ENCODE measurements around the gene GOLGA5. TPM values are rescaled to one million over a fixed set of nuclear protein-coding genes. Genes with fewer than 3 reads are reported as not detected.

GOLGA5 gene
- total and polyA plus RNA-seq, 2 donors (not counting 1 experiment from before 2014, with no cell fraction given), result 13.3 to 23.1 TPM

DNA sequence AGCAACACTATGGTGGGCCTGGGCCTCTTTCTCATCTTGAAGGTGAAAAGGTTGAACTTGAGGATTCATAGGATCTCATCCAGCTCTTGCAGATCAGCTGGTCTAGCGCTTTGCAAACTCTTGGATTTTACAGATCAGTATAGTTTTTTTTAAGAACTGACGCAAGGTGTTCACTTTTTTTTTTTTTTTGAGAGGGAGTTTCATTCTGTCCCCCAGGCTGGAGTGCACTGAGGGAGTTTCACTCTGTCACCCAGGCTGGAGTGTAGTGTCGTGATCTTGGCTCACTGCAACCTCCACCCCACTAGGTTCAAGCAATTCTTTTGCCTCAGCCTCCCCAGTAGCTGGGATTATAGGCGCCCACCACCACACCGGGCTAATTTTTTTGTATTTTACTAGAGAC, 25.3 kb upstream of the GOLGA5 start:
- Histone ChIP-seq H3K9me3 (ENCODE audit: control extremely low read depth in 1 of 3, control insufficient read depth in 2 of 3, insufficient read depth in 1 of 3, low read length in 2 of 3) (no peaks in the 10 kb centered on the region), H3K79me2 (ENCODE audit: control insufficient read depth, insufficient read depth, low read length) (no peaks in the 10 kb centered on the region), H2AFZ (ENCODE audit: insufficient read depth, low read depth, low read length, poor library complexity, severe bottlenecking) (no peak overlapping the region), H3K36me3 (replicated peaks in 1 of 2; ENCODE audit: control extremely low read depth in 1 of 2, control insufficient read depth in 1 of 2, extremely low read depth in 1 of 2, insufficient read depth in 2 of 2, low read length in 1 of 2) (no peaks in the 10 kb centered on the region), H3K27me3 (replicated peaks in 1 of 4; ENCODE audit: control extremely low read depth in 1 of 4, control insufficient read depth in 3 of 4, insufficient read depth in 4 of 4, low read length in 3 of 4) (no peaks in the 10 kb centered on the region), H3K27ac (ENCODE audit: low read length in 2 of 2) (peak overlapping the region; percentile 71 to 79), H4K20me1 (ENCODE audit: control insufficient read depth, insufficient read depth, low read length, poor library complexity, severe bottlenecking) (no peaks in the 10 kb centered on the region), H3K4me3 (ENCODE audit: control extremely low read depth in 1 of 5, extremely low read depth in 1 of 5, insufficient read depth in 1 of 5, low read depth in 2 of 5, low read length in 4 of 5) (no peak overlapping the region), H3K9ac (ENCODE audit: low read length) (no peak overlapping the region), H3K4me1 (ENCODE audit: control insufficient read depth in 2 of 2, insufficient read depth in 2 of 2, low read length in 2 of 2) (peaks cover 32 to 42% of the 10 kb centered on the region in 2 donors), H3K4me2 (replicated peaks; ENCODE audit: low read depth, low read length, poor library complexity, severe bottlenecking) (peak overlapping the region; percentile 25)
- intact Hi-C loops (cut with micrococcal nuclease), result no loop called here
- 100% methylated on average over 2 of the region's 5 CpGs for WGBS (ENCODE audit: insufficient coverage)
- peak overlapping the region; percentile 89 for H3K27ac Mint-ChIP-seq
- TF ChIP-seq, protein P1, sequence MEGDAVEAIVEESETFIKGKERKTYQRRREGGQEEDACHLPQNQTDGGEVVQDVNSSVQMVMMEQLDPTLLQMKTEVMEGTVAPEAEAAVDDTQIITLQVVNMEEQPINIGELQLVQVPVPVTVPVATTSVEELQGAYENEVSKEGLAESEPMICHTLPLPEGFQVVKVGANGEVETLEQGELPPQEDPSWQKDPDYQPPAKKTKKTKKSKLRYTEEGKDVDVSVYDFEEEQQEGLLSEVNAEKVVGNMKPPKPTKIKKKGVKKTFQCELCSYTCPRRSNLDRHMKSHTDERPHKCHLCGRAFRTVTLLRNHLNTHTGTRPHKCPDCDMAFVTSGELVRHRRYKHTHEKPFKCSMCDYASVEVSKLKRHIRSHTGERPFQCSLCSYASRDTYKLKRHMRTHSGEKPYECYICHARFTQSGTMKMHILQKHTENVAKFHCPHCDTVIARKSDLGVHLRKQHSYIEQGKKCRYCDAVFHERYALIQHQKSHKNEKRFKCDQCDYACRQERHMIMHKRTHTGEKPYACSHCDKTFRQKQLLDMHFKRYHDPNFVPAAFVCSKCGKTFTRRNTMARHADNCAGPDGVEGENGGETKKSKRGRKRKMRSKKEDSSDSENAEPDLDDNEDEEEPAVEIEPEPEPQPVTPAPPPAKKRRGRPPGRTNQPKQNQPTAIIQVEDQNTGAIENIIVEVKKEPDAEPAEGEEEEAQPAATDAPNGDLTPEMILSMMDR (IDR thresholded peaks at IDR 0.05), result no peak
- no peak for TF ChIP-seq EZH2 (IDR thresholded peaks at IDR 0.05; ENCODE audit: borderline replicate concordance, insufficient read depth, low read depth, low read length, poor library complexity, severe bottlenecking)
- CTCF ChIA-PET, result interaction anchor here (1.6 to 1.7 kb wide), 2 partner anchors 53 to 56 kb away, joined by 5 to 6 read pairs; no protein-coding TSS in a partner anchor
- no peak for DNase-seq
- H3K9me3 Mint-ChIP-seq (ENCODE audit: insufficient read depth), result peaks cover 2% of the 10 kb centered on the region
- peak overlapping the region; percentile 70 for H3K4me3 Mint-ChIP-seq
- POLR2A ChIA-PET, result interaction anchor here (0.7 kb wide), 1 partner anchor 81 kb away, joined by 3 read pairs; no protein-coding TSS in a partner anchor
- H3K4me1 Mint-ChIP-seq, result peaks cover 46% of the 10 kb centered on the region
- H3K27me3 Mint-ChIP-seq, result no peaks in the 10 kb centered on the region
- no peak for ATAC-seq (ENCODE audit: low read depth)

DNA sequence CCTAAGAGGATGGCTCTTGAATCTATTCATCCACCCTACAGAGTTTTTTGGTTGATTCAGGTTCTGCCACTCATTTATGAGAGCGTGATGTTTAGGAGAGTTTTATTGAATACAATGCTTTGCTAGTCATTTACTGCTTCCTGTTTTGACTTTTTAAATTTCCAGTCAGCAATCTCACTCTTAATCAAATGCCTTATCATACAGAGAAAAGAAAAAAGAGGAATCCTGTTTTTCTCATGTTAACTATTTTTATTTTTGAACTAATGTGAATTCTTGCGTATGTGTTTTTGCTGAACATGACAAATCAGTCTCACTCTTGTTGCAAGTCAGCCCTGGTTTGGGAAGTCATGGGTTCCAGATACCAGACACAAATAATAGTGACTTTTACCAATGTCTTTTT, 23.6 kb upstream of the GOLGA5 start:
- no peak overlapping the region for H3K27ac ChIP-seq (ENCODE audit: low read length in 2 of 2)
- ATAC-seq (ENCODE audit: low read depth) (no peak), DNase-seq (no peak)
- Mint-ChIP-seq H3K4me1 (peaks cover 54% of the 10 kb centered on the region), H3K4me3 (no peak overlapping the region), H3K27ac (peak overlapping the region; percentile 46), H3K27me3 (no peaks in the 10 kb centered on the region), H3K9me3 (ENCODE audit: insufficient read depth) (peaks cover 2% of the 10 kb centered on the region)
- peaks cover 36 to 47% of the 10 kb centered on the region in 2 donors for H3K4me1 ChIP-seq (ENCODE audit: control insufficient read depth in 2 of 2, insufficient read depth in 2 of 2, low read length in 2 of 2)
- H2AFZ ChIP-seq (ENCODE audit: insufficient read depth, low read depth, low read length, poor library complexity, severe bottlenecking), result no peak overlapping the region
- POLR2A ChIA-PET, result interaction anchor here (0.6 kb wide), 1 partner anchor 10 kb away, joined by 3 read pairs; no protein-coding TSS in a partner anchor
- CTCF ChIA-PET, result no interaction called here
- no CpG with 5 or more reads among the region's 2 CpGs for WGBS (ENCODE audit: insufficient coverage)
- H3K9me3 ChIP-seq (ENCODE audit: control extremely low read depth in 1 of 3, control insufficient read depth in 2 of 3, insufficient read depth in 1 of 3, low read length in 2 of 3), result no peaks in the 10 kb centered on the region
- intact Hi-C loops (cut with micrococcal nuclease), result no loop called here
- H3K27me3 ChIP-seq (replicated peaks in 1 of 4; ENCODE audit: control extremely low read depth in 1 of 4, control insufficient read depth in 3 of 4, insufficient read depth in 4 of 4, low read length in 3 of 4), result no peaks in the 10 kb centered on the region
- no peak overlapping the region for H3K4me3 ChIP-seq (ENCODE audit: control extremely low read depth in 1 of 5, extremely low read depth in 1 of 5, insufficient read depth in 1 of 5, low read depth in 2 of 5, low read length in 4 of 5)
- no peak overlapping the region for H3K4me2 ChIP-seq (replicated peaks; ENCODE audit: low read depth, low read length, poor library complexity, severe bottlenecking)
- TF ChIP-seq EZH2 (IDR thresholded peaks at IDR 0.05; ENCODE audit: borderline replicate concordance, insufficient read depth, low read depth, low read length, poor library complexity, severe bottlenecking), result no peak
- TF ChIP-seq, protein P1 (IDR thresholded peaks at IDR 0.05), result no peak
- H3K79me2 ChIP-seq (ENCODE audit: control insufficient read depth, insufficient read depth, low read length), result no peaks in the 10 kb centered on the region
- H3K9ac ChIP-seq (ENCODE audit: low read length), result no peak overlapping the region
- no peaks in the 10 kb centered on the region for H4K20me1 ChIP-seq (ENCODE audit: control insufficient read depth, insufficient read depth, low read length, poor library complexity, severe bottlenecking)
- H3K36me3 ChIP-seq (replicated peaks in 1 of 2; ENCODE audit: control extremely low read depth in 1 of 2, control insufficient read depth in 1 of 2, extremely low read depth in 1 of 2, insufficient read depth in 2 of 2, low read length in 1 of 2), result no peaks in the 10 kb centered on the region
